Hematopoietic multipotent progenitor cell treated with erythropoietin and hydrocortisone succinate and interleukin-3 and kit ligand, for 15 days (in vitro differentiated cells): Measurements from ENCODE around the gene KIF26B.

Source experiments
- DNase-seq: peaks from one replicate; pipeline ENCODE4 v3.0.0-alpha.2; 2015; ENCODE audit warnings: low spot score

The KIF26B gene

DNA sequence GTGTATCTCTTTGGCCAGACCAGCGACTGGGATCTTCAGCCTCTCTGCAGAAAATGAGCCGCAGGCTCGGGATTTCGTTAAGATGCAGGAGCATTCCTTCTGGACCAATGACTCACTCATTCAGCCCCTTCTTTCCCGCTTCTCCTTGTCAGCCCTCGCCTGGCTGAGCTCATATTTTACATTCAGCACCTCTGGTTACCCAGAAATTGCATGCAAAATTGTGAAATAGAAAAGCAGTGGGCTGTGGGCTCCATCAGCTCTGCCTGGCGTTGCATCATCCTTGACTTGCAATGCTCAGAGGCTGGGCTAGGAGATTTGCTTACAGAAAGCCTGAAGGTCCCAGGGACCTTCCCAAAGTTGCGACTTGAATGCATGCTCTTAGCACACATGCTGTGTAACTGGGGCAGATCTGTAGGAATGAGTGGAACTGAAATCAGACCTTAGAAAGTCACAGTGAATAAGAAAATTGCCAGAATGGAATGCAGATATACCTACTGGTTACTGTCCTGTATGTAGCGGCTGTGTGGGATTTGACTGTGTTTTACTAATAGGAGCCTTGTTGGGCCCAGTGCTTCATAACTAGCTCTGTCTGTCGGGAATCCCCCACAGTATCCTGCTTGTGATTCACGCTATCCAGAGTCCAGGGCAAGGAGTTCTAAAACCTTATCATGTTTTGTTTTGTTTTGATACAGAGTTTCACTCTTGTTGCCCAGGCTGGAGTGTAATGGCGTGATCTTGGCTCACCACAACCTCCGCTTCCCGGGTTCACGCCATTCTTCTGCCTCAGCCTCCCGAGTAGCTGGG lies 444.8 kb downstream of the KIF26B start:
- DNase-seq, result no peak

DNA sequence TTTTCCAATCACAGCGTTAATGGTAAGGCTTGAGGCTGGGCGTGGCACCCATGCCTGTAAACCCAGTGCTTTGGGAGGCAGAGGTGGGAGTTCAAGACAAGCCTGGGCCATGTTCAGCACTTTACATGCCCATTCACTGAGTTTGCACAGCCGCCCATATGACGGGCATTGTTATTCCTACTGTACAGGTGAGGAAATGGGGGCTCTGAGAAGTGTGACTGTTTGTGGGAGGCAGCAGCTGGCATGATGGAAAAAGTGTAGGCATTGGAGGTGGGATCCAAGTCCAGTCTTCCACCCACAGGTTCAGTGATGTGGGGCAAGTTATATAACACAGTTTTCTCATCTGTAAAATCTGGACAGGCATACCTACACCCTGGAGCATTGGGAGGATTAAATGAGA lies 445.9 kb downstream of the KIF26B start:
- no peak for DNase-seq

DNA sequence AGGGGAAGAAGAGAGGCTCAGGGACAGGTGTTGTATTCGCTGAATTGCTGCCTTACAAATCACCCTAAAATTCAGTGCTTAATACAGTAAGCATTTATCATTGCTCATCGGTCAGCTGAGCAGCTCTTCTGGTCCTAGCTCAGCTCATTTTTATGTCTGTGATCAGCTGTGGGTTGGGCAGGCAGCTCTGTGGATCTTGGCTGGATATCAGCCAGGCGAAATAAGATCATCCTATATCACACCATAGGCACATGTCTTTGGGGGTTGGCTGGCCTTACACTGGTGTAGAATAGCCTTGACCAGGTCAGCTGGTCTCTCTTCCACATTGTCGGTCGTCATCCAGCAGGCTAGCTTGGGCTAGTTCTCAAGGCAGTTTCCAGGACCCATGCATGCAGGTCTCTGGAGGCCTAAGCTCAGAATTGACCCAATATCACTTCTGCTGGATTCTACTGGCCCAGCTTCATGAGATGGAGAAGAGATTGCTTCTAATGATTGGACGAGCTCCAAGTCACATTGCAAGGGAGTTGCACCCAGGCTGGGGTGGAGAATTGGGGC lies 448.6 kb downstream of the KIF26B start:
- DNase-seq, result no peak

DNA sequence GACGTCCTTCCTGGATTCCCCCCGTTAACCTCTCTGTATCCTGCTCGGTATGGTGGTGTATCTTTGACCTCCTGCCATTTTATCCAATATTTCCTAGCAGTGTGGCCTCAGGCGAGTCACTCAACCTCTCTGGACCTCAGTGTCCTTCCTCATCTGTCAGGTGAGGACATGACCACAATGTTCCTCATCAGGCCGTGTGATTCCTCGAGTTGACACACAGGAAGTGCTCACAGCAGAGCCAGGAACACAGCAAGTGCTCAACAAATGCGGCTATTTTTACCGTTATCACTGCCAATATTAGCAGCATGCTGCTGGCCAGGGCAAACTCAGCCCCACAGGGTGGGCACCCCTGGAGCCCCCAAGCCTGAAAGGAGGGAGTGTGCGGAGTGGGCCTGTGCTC lies 450.2 kb downstream of the KIF26B start:
- DNase-seq, result no peak

DNA sequence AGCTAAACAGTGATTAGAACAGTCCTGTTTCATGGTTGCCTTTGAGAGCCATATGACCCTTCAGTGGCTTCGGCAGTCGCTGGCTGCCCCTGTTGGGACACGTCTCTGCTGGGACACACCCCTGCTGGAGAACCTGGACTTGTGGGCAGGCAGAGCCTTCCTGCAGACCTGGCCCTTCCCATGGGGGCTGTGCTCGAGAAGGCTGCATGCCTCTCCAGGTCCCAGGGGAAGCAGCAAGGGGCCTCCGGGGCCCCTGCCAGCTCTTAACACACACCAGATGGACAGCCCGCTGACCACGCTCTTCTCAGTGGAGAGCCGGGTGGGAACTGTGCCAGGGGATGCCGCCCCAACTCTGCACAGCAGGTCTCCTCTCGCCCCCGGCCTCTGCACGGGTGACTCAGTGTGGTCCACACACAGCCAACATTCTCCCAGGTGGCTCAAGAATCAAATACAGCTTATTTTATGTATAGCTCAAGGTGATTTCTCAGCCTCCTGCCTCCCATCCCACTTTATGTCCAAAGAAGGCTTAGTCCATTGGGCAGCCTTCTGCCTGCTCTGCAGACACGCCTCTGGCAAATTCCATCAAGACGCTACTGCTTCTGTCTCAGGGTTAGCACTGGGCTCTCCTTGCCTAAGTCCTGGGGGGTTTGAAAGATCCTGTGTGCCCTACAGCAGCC lies 450.8 kb downstream of the KIF26B start:
- no peak for DNase-seq

DNA sequence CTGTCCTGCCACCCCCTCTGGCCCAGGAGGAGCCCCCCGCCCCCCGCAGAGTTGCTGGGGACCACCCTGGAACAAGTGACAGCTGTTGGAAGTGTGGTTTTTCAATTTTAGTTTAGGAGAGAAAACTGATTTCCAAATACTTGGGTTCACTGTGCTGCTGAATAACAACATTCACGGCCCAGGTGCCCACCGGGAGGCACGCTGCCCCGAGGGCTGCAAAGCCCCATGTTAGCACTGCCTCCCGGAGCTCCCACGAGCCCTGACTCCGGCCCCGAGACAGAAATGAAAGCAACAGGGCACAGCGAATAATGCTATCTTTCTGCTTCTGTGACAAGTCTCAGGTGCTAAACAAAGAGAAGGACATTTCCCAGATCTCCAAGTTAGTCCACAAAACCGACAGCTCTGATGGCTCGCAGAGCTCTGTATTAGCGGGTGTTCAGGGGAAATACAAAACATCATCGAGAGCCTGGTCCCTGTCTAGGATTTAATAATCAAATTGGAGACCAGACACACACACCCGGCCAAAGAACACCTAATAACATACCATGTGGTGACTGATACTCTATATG lies 451.5 kb downstream of the KIF26B start:
- DNase-seq, result no peak

DNA sequence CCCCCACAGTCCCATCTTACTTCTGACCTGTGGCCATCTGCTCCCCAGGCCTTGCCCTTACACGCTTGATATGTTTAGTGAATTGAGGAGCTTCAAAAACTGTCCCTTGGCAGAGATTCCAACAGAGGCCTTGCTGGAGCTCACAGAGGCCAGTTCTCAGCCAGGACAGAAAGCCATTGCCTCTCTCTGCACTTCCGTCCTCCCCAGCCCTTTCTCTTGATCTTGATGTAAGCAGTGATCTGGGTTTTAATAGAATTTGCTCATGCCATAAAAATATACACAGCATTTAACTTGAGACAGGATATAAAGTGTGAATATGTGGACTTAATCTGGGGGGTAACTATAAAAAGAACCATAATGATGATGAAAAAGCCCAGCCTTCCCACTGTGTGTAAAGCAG lies 453.5 kb downstream of the KIF26B start:
- no peak for DNase-seq

DNA sequence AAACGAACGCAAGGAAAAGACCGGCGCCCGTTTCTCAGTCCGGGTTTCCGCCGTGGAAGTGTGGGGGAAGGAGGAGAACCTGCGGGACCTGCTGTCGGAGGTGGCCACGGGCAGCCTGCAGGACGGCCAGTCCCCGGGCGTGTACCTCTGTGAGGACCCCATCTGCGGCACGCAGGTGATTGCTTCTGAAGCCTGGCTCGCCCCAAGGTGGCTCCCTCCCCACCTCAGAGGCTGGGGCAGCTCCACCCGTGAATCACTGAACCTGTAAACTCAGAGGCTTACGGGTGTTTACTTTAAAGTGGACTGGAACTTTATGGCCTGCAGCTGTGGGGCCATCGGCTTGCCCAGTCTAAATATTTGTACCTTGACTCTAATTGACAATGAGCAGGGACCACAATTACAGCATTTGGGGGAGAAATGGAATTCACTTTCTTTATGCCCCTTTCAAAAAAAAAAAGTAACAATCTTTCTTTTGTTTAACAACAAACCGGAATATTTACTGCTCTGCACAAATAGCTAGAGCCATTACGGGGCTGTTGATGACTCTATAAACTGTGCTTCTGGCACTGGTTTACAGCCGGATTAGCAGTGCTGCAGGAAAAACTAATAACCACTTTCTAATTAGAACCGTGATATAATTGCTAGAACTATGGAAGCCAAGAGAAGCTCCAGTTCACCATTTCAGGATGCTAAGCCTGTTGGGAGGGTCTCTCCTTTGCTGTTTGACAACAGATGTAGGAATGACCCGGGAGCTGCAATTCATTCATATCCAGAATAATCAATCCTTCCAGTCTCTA lies 454.8 kb downstream of the KIF26B start:
- no peak for DNase-seq

DNA sequence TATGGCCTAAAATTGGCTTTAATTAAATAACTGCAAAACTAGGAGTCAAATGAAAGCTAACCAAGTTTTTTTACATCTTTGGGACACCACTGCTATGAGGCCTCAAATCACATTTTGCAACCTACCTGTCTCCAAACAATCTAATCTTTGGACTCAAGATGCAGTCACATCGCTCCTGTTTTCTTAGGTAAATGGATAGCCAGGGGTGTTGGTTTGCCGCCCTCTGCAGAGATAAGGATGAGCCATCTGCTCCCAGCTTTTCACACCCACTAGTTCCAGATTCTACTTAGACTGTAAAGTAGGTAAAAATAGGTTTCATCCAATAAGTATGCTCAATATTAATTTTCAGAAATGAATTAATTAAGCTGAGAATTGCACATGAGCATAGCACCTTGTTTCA lies 456.5 kb downstream of the KIF26B start:
- no peak for DNase-seq

DNA sequence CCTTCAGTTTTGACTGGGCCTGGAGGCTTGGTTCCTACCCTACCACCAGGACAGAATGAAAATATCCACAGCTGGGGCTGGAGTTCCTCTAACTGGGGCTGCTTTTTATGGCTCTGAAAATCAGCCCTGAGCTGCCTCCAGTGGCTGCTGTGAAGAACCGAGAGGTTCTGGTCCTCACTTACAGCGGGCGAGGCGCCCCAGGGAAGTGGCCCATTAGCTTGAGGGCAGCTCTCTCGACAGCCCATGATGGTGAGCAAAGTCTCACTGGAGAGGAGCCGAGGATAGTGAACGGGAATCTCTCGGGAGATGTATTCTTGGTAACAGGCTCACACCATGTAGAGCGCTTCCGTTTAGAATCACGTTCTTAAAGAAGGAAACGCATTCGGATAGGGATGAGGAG lies 459.7 kb downstream of the KIF26B start:
- no peak for DNase-seq

DNA sequence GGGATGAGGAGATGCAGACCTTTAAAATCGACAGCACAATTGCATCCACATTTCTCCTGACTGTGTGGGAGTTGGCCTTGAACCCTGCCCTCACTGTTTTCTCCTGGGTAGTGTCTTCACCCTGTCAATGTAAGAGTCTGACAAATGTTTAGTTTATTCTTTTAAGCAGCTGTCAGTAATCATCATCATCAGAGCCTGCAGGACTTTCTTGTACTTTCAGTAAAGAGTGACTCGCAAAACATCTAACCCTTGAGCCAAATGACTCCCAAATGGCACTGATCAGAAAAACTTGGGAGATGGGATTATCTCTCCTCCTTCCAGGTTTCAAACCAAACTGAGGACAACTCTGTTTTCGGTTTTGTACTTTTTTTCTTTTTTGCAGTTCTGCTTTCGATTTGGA lies 460.2 kb downstream of the KIF26B start:
- DNase-seq, result no peak

DNA sequence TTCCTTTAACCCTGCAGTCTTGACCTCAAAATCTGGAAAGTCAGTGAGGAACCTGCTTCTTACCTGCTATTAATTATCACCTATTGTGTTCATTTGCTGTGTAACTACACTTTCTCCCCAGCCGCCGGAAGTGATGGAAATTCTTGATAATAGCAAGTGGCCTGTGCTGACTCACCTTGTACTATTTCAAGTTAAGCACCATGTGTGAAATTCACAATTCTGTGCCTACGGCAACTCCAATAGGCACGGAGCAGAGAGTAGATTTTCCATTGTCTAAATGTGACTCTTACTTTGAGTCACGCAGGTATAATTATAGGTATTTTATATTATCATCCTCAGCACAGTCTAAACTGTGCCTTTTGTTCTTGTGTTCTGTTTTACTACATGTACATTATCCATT lies 466.8 kb downstream of the KIF26B start:
- no peak for DNase-seq

DNA sequence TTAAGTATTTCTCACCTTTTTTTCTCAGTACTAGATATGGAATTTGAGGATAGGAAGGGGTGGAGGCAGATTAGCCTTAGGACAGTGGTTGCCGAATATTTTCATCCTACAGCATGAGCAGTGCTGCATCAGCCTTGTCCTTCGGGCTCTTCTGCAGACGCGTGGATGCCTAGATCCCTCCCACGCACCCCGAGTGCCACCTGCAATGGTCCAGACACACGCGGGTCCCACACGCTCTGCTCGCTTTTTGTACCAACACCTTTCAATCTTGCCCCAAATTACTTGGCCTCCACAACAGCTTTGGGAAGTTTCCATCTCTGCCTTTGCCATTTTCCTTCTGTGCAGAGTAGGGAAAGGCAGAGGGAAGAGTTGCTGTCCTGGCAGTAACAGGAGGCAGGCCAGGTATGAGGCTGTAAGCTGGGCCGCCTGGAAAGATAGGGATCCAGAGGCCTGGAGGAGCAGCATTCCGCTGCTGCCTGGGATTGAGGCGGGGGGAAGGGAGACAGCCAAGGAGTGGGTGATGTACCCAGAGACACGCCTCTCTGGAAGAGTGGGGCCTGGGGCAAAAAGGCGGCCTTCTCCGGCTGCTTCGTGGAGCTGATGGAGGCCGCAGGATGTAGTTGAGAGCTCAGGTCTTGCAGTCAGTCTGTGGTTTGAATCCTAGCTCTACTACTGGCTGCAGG lies 467.7 kb downstream of the KIF26B start:
- no peak for DNase-seq

DNA sequence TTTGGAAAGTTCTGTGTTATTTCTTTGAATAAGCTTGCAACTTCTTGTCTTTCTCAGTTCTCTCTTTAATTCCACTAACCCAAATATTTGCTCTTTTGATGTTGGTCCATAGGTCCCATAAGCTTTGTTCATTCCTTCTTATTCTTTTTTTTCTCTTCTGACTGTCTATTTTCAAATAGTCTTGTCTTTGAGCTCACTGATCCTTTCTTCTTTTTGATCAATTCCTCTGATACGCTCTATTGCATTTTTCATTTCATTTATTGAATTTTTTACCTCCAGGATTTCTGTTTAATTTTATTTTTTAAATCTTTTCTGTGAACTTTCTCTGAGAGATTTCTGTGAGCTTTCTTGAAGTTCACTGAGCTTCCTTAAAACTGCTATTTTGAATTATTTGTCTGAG lies 486.6 kb downstream of the KIF26B start:
- no peak for DNase-seq

DNA sequence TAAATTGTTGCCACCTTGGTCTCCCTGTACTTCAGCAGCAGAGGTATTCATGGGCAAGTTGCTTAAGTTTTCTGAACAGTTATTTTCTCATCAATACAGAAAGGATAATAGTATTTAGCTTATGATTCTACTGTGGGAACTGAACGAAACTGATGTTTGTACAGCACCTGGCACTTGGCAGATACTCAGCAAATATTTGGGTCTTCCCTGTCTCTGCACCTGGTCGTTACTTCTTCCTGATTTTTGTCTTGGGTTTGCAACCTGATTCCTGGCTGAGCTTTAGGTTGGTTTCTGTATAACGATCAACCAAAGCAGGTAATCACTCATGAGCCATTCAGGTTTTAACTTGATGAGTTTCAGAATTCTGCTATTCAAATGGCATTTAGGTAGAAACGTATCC lies 490.6 kb downstream of the KIF26B start:
- DNase-seq, result no peak

DNA sequence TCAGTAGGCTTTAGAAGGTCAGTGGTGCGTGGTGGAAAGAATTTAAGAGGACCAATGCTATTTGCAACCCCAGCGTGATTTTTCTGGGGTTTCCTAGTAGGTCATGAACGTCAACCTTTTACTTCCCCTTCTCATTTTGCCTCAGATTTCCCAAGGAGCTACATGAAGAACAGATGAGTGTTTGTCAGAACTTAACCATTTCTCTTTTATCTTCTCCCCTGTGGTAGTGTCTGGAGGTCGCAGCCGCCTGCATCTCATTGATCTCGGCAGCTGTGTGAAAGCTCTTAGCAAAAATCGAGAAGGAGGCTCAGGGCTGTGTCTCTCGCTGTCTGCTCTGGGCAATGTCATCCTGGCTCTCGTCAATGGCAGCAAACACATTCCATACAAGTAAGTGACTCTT lies 491.1 kb downstream of the KIF26B start:
- no peak for DNase-seq

DNA sequence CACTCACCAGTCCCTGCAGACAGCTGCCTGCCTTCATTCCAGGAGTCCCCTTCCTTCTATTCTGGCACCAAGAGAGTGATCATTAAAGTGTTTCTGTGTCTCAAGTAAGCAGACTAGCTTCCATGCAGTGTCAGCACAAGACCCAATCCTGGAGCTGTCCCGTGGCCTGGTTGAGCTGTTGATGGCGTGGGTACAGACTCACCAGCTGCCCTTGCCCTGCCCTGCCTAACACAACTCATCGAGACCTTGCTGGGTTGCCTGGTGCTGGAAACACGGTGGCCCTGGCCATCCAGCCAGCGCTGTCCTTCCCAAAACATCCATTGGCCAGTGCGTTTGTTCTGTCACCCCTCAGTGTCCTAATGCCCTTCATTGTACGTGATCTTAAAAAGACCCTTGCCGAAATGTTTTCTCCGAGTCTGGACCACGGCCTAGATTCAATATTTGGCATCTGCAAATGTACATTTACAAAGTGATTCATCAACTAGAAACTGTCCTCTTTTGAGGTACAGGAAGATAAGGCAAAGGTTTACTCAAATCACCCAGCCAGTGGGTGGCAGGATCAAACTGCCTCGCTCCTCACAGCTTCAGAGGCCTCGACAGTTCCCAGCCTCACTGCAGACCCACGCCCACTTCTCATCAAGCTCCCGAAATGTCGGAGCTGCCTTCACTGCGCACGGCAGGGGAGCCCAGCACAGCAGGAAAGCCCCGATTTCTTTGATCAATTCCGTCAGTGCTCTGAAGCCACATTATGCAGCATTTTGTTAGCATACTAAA lies 494.2 kb downstream of the KIF26B start:
- DNase-seq, result no peak

DNA sequence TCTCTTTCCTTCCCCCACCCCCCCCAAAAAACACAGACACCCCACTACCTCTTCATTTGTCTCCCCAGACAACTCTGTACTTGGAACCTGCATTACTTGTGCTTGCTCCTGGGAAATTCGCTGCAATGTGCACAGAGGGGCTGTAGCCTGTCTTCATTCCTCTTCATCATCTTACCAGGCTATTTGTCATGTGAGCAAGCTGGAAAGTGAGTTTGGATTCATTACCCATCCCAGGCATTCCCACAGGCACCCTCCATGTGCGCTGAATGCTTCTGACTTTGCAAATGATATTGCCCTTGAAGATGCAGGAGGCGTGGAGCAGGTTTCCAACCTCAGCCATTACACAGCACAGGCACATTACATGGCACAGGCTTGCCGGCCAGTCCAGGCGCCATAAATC lies 494.9 kb downstream of the KIF26B start:
- no peak for DNase-seq

DNA sequence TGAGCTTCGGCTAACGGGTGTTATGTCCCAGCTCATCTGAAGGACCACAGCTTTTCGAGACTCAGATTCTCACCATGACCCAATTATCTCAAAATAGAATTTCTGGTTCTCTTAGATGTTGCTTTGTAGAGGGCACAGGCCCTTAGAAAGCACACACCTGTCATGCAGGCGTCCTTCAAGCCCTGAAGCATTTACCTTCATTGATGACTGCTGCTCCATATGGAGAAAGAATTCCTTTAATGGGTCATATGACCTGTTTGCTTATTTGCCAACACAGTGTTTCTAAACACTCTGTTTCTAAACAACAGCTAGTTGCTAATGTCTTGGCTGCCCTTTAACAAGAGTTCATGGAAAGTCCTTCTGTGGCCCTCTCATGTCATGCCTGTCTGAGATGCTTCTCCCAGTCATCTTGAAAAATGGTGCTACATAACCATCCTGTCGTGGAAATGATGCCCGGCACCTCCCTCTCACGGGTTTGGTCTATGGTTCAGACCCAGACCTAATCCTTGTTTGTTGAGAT lies 495.7 kb downstream of the KIF26B start:
- no peak for DNase-seq

DNA sequence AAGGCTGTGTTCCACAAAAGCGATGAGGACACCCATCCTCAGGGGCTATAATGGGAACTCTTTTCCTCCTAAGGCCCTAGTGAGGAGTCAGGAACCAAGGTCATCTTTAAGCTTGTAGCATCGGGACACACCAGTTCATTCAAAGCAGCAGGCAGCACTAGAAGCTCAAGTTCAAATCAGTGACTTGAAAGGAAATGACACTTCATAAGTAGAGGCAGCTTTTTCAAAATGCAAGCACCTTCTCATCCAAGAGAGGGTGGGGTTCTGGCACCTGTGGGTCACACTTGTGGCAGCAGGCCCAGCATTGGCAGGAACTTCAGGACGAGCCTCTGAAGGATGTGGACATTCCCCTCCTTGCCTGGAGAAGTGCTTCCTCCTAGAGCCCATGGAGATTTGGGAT lies 496.3 kb downstream of the KIF26B start:
- DNase-seq, result no peak

DNA sequence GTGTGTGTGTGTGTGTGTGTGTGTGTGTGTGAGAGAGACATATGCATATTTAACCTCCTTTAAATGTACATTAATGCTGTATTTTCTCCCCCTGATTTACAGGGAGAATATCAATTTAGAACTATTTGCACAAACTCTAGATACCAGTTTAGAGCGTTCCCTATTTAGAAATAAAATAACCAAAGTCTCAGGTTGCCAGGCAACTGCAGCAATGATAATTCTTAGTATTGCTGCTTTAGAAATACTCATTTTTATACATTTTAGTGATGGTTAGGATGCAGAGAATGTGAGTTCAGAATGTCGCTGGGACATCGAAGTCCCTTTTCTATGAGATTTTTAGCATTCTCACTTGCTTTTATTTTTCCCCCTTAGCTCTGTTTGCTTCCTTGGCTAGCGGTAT lies 497.3 kb downstream of the KIF26B start:
- no peak for DNase-seq
